Esophagus squamous epithelium (tissue), 4 donors: ENCODE results near the gene CDC14A.

Experiments used
- POLR2A ChIP-seq, 4 donors: fragments of 450-650 bp; IDR thresholded peaks; one replicate each; pipeline ENCODE4 v1.6.1; 2017; ENCODE audit warnings: antibody characterized with exemption in 4 of 4, mild to moderate bottlenecking in 4 of 4, moderate library complexity in 3 of 4
- TF ChIP-seq, protein P1 (sequence below), 6 experiments: fragments of 450-650 bp in 4 of 6; fragments of 200-600 bp in 2 of 6; sonication (generic) in 2 of 6; IDR thresholded peaks; one replicate each; pipeline ENCODE4 v1.5.1; 2016 to 2019; ENCODE audit warnings: antibody characterized with exemption in 6 of 6, mild to moderate bottlenecking in 4 of 6, moderate library complexity in 4 of 6

DNA sequence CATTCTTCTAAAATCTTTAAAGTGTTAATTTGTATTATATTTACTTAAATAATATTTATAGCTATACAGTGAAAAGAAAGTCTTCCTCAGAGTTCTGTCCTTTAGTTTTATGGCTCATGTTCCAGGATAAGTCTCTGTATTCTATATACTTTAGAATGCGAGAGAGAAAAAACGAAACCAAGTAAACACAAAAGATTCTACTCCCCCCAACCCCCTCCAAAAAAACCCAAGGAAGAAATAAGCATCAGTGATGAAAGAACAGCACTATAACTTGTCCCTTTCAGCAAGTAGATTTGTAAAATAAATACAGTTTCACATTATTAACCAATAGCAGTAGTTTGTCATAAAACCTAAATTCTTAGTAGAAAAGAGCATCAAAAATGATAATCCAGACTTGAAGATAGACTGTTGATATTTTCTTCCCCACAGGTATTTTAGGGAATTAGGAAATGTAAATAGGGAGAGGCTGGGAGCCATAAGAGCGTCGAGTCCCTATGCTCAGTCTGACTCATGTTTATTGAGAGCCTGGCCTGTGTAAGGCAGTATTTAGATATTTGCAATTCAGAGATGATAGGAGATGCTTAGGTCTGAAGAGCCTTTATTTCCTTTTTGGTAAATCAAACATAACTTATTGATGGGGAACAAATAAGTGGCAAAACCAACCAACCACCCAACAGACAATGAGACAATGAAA lies 35.5 kb downstream of the CDC14A start:
- TF ChIP-seq POLR2A (IDR thresholded peaks at IDR 0.05) = no peak
- TF ChIP-seq, protein P1, sequence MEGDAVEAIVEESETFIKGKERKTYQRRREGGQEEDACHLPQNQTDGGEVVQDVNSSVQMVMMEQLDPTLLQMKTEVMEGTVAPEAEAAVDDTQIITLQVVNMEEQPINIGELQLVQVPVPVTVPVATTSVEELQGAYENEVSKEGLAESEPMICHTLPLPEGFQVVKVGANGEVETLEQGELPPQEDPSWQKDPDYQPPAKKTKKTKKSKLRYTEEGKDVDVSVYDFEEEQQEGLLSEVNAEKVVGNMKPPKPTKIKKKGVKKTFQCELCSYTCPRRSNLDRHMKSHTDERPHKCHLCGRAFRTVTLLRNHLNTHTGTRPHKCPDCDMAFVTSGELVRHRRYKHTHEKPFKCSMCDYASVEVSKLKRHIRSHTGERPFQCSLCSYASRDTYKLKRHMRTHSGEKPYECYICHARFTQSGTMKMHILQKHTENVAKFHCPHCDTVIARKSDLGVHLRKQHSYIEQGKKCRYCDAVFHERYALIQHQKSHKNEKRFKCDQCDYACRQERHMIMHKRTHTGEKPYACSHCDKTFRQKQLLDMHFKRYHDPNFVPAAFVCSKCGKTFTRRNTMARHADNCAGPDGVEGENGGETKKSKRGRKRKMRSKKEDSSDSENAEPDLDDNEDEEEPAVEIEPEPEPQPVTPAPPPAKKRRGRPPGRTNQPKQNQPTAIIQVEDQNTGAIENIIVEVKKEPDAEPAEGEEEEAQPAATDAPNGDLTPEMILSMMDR (IDR thresholded peaks at IDR 0.05) = no peak
